GM18505 (cell line): Measurements from ENCODE around the gene KLHL30.

Source experiments
- ATAC-seq: cut with Tn5 transposase; IDR thresholded peaks from one replicate; pipeline ENCODE4 v1.9.1; 2021; ENCODE audit not compliant: unreplicated experiment
- POLR2A ChIP-seq: IDR thresholded peaks from 4 replicates; pipeline ENCODE4 v1.6.1; 2011; ENCODE audit warnings: borderline replicate concordance; ENCODE audit not compliant: insufficient read depth, insufficient read length; ENCODE audit errors: extremely low read depth

The KLHL30 gene

DNA sequence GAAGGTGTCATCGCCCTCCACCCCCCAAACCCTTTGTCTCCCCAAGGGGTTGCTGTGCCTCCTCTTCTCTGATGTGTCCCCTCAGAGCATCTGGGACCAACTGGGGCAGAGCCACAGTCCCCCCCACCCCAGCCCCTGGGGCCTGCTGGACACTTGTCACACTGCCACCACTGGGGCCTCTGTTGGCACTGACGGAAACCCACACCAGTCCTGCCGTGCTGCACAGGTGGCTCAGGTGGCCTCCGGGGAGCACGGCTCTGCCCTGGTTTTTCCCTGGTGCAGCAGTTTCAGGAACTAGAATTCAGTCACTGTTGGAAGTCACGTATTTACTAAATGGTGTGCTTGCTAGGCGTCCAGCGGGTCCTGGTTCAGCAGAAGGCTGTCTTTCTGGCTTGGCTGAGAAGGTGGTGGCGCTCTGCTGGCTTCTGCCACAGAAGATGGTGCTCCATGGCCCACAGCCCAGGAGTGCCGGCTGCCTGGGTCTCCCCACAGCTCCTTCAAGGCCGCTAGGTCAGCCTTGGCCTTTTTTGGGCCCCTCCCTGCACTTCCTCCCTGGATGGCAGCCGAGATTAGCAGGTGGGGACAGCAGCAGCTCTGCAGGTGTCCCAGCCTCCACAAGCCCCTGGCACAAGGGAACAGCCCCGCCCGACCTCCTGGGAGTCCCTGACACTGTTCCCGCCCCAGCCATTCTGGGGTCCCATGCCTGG lies 18.6 kb upstream of the KLHL30 start:
- ATAC-seq, result no peak
- no peak for TF ChIP-seq POLR2A

DNA sequence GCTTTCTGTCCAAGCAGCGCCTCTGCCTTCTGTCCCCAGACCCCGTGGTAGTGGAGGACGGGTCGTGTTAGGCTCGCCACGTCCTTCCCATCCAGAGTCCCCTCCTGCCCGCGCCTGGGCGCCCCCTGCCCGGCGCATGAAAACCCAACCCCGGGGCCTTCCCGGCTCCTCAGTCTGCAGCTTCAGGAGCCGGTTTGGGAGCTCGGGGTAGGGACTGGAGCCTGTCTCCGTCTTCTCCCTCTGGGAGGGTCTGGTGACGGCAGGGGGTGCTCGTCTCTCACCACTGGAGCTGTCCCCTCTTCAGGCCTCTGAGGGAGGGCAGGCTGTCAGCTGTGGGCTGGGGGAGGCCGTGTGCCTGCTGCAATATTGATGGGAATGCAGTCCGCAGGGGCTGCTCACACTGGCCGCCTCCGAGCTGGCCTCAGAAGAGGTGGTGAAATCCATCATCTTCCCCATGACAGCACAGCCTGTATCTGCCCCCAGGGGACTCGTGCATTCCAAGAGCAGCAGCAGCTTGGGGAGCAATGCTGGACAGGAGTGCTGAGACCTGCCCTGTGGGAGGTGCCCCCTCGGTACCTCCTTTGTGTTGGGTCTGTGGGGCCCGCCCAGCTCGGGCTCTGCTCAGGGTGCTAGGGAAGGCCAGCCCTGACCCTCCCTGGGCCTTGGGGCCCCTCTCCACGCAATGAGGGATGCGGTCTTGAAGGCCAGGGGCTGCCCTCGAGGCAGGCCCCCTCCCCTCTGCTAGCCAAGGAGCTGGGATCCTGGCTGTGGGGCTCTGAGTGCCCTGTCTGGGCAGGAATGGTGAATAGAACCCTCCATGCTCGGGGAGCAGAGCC lies 17.8 kb upstream of the KLHL30 start:
- no peak for ATAC-seq

DNA sequence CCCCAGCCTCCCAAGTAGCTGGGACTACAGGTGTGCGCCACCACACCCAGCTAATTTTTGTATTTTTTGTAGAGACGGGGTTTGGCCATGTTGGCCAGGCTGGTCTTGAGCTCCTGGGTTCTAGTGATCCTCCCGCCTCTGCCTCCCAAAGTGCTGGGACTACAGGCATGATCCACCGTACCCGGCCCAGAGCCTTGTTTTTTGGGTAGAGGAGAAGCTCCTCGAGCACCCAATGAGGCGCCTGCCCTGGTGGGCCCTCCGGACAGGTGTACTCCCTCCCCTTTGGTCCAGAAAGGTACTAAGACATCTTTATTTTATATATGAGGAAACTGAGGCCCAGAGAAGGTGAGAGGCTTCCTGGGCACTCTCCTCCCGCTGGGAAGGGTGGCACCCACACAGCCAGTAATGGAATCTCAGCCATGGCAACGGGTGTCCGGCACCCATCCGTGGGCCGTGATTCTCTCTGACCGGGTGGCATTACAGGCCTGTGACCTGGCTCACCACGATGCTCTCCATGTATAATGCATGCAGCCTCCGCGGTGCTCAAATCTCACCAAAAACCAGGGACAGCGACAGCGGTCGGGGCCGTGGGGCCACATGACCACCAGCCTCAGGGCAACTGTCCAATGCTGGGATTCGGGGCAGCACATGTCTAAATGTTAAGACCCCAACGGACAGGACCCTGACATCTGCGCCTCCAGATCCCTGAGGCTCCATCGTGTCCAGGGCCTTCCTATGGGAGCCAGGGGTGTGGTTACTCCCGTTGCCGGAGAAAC lies 16.8 kb upstream of the KLHL30 start:
- ATAC-seq, result no peak
- no peak for TF ChIP-seq POLR2A

More for the DNA sequence above, 17.8 kb upstream of the KLHL30 start:
- no peak for TF ChIP-seq POLR2A

DNA sequence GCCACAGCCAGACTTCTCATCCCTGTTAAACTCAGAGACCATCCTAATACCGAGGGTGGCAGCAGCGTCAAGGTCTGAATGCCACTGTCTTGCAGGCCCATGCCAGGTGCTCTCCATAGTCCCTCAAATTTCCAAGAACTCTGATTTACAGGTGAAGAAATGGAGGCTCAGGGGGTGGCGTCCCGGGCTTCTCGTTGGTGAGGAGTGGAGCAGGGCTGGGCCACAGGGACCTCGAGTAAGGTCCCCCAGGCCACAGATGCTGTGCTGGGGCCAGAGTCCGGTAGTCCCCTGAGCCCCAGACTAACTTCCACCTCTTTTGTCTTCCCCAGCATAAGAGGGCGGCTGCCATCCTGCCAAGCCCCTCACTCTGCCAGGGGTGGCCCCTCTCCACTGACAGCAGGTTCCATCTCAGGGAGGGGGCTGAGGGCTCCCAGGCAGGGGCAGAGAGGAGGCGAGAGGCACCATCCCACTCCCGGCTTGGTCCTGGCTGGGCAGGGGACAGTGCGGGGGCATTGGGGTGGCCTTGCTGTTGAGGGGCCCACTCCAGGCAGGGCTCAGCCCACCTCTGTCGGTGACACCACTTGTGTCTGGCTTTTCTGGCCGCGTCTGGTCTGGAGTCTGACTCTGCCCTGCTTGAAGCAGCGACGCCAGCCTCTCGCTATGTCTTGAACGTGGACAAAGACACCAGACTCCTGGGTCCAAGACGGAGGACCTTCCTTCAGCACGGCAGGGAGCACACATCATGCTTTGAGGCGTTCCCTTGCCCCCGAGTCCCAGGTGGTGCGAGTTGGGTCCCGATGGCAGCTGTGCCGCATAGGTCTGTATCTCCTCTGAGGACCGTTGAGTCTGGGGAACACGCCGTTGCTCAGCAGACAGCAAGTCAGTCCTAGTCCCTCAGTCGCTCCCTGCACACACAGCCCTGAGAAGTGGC lies 15.9 kb upstream of the KLHL30 start:
- TF ChIP-seq POLR2A, result no peak
- no peak for ATAC-seq

DNA sequence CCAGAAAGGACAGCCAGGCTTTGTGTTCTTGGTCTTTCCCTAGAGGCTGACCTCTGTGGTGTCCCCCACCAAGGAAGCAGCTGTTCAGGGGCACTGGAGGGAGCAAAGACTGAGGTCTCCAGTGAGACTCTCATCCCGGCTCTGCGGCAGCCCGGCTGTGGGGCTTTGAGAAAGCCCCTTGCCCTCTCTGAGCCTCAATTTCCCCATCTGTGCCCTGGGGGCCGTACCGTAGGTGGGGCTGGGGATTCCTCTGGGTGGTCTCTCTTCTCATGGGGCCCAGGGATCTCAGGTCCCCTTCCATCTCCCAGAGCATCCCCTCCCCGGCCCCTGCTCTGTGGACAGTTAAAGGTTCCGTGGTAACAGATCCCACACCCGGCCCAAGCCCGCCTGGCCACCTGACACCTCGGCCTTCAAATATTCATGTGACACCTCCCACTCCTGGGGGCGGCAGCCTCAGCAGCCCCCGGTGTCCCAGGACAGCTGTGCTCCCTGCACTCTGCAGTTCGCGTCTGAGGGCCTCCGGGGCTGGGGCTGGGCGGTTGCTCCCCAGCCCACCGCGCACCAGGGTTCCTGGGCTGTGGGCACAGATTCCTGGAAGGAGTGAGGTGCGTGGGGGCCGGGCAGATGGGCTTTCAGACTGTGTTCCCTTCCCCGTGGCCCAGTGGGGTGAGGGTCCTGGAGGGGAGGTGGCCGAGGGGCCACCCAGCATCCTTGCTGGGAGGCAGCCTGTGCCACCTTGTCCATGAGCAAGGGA lies 15.1 kb upstream of the KLHL30 start:
- TF ChIP-seq POLR2A, result no peak
- no peak for ATAC-seq

DNA sequence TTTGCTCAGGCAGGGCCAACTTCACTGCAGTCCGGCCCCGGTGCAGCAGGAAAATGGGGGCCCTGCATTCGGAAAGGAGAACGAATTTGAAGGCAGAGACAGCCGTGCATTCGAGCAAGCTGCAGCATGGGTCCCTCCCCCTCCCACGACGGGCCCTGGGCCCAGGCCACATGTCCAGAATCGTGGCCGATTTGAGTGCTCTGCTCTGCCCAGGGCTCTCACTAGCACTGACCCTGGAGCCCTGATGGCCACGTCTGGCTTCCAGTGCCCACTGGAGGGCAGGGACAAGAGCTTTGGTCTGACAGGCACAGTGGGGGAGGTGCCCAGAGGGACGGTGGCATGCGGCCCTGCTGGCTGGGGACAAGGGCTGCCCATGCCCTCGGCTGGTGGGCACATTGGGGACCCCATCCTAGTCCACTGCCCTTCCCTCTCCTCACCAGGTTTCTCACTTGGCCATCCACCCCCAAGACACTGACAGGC lies 14.4 kb upstream of the KLHL30 start:
- no peak for ATAC-seq
- TF ChIP-seq POLR2A, result no peak

DNA sequence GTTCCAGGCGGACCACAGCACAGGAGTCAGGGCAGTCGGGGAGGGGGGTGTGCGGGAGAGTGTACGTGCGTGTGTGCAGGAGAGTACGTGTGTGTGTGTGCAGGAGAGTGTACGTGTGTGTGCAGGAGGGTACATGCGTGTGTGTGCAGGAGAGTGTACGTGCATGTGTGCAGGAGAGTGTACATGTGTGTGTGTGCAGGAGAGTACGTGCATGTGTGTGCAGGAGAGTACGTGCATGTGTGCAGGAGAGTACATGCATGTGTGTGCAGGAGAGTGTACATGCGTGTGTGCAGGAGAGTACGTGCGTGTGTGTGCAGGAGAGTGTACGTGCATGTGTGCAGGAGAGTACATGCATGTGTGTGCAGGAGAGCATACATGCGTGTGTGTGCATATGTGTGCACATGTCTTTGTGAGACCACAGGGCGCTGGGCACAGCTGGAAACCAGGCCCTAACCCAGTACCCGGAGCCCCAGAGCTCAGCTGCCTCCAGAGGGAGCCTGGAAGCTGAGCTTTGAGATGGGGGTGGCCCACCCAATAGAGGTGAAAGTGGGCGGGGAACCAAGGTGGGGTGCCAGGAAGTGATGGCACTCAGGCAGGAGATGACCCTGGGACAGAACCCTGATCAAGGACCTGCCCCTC lies 13.9 kb upstream of the KLHL30 start:
- ATAC-seq, result no peak

DNA sequence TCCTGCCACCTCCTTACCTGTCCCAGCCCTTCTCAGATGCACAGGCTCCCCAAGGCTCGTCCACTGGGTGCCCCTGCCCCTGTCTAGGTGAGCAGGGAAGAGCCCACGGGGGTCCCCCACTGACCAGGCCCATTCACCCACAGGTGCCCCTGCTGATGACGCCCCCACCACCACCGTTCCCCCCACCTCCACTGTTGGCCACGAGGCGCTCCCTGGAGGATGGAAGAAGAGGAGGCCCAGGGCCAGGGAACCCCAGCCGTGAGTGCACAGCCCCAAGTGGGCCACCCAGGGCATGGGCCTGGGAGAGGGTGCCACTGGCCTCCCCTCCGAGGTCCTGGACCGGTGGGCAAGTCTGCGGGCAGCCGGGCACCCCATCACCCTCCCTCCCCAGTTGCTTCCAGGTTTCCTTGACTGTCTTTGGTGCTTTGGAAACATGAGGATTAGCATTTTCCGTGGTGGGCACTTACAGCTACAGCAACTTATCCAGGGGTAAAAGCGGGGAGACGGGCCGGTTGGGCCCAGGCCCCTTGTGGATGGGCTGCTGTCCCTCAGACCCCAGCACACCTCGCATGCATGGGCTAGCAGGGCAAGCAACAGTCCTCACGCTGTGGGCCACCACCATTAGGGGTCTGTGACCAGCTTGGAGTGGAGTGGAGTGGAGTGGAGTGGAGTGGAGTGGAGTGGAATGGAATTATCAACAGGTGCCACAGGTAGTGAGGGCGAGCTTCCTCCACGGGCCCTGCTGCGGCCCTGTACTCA lies 13.2 kb upstream of the KLHL30 start:
- no peak for TF ChIP-seq POLR2A
- no peak for ATAC-seq

More for the DNA sequence above, 13.9 kb upstream of the KLHL30 start:
- TF ChIP-seq POLR2A, result no peak

DNA sequence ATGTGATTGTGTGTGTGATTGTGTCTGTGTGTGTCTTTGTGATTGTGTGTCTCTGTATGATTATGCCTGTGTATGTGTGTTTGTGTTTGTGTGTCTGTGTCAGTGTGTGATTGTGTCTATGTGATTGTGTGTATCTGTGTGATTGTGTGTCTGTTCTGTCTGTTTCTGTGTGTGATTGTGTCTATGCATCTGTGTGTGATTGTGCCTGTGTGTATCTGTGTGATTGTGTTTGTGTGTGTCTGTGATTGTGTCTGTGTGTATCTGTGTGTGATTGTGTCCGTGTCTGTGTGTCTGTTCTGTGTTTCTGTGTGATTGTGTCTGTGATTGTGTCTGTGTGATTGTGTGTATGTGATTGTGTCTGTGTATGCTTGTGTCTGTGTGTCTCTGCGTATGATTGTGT lies 12.1 kb upstream of the KLHL30 start:
- ATAC-seq, result no peak
- no peak for TF ChIP-seq POLR2A

DNA sequence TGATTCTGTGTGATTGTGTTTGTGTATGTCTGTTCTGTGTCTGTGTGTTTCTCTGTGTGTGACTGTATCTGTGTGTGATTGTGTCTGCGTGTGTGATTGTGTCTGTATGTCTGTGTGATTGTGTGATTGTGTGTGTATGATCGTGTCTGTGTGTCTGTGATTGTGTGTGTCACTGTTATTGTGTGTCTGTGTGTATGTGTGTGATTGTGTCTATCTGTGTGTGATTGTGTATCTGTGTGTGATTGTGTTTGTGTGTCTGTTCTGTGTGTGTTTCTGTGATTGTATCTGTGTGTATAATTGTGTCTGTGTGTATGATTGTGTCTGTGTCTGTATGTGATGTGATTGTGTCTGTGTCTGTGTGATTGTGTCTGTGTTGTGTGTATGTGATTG lies 11.7 kb upstream of the KLHL30 start:
- no peak for ATAC-seq

More for the DNA sequence above, 11.7 kb upstream of the KLHL30 start:
- no peak for TF ChIP-seq POLR2A
